Retinal pigment epithelial cell (primary cell): Measurements from ENCODE around the gene CEP57.

ENCODE experiments used
- DNase-seq: peaks from one replicate; pipeline ENCODE4 v3.0.0-alpha.2; 2010; ENCODE audit warnings: low read depth
- H3K4me3 ChIP-seq: 2 replicates; pipeline ENCODE4 v1.5.1; 2011; ENCODE audit warnings: mild to moderate bottlenecking, low read length, control low read depth, moderate library complexity
- TF ChIP-seq, protein P1 (sequence below): conservative IDR thresholded peaks from 2 replicates; pipeline ENCODE4 v1.5.1; 2011; ENCODE audit warnings: low read depth, low read length, control low read depth, inconsistent platforms

CEP57 gene

DNA sequence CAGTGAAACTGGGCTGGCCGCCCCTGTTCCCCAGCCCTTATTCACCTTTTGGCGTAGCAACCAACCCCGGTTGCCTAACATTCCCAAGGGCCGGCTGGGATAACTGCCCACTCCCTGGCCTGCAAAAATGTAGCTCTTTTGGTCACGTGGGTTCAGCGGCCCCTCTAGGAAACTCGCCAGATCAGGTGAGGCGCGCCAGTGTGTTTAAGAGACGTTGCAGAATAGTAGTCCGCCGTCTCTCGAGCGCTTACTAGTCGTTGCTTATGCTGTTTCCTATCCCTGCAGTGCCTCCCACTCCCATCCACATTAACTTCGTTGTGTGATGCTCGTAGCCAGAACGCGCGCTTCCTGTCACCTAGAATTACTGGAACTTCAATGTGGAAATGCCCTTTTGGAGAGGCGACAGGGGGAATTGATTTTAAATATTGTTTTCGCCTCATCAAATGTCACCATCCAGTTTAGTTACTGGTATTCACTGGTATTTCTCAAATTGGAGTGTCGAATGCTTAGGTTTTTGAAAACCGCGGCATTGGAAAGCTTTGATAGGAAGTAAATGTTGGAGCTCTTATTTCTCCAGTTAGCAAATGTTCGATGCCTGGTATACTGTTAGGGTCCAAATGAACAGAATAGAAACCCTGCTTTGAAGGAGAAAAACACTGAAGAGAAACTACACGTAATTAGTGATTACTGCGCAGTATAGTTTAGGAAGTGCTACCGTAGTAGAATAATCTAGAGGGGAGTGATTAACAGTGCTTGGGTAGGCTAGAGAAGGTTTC lies 823 bp downstream of the CEP57 start:
- peak overlapping the region; percentile 95 for H3K4me3 ChIP-seq
- peak; percentile 34 for DNase-seq
- TF ChIP-seq, protein P1, sequence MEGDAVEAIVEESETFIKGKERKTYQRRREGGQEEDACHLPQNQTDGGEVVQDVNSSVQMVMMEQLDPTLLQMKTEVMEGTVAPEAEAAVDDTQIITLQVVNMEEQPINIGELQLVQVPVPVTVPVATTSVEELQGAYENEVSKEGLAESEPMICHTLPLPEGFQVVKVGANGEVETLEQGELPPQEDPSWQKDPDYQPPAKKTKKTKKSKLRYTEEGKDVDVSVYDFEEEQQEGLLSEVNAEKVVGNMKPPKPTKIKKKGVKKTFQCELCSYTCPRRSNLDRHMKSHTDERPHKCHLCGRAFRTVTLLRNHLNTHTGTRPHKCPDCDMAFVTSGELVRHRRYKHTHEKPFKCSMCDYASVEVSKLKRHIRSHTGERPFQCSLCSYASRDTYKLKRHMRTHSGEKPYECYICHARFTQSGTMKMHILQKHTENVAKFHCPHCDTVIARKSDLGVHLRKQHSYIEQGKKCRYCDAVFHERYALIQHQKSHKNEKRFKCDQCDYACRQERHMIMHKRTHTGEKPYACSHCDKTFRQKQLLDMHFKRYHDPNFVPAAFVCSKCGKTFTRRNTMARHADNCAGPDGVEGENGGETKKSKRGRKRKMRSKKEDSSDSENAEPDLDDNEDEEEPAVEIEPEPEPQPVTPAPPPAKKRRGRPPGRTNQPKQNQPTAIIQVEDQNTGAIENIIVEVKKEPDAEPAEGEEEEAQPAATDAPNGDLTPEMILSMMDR: no peak

DNA sequence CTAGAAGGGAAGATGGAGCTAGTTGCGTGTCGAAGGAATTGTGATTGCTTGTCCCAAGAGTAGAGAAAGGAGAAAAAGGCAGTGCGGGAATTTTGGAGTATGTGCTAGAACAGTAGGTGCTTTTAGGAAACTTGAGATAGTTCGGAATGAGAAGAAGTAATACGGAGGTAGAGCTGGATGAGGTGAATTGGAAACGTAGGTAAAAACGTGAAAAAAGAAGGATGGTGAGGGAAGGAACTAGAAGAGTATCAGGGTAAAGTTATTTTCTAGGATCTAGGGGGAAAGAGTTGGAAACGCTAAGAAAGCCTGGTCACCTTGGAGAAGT lies 1.4 kb downstream of the CEP57 start:
- peak overlapping the region; percentile 95 for H3K4me3 ChIP-seq
- DNase-seq: no peak
- TF ChIP-seq, protein P1: no peak

DNA sequence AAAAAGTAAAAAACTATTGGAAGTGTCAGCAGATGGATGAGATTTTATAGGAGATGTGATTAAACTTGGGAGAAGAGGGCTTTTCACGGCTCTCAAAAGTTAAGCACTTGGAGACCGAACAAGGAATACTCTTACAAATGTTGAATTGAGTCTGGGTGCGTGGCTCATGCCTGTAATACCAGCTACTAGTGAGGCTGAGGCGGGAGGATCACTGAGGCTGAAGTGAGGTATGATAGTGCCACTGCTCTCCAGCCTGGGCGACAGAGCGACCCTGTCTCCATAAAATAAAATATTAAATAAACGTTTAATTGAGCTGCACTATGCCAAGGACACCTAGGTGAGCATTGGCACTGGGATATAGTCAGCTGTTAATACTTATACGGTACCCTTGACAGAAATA lies 1.9 kb downstream of the CEP57 start:
- TF ChIP-seq, protein P1: no peak
- DNase-seq: no peak
- H3K4me3 ChIP-seq: no peak overlapping the region

DNA sequence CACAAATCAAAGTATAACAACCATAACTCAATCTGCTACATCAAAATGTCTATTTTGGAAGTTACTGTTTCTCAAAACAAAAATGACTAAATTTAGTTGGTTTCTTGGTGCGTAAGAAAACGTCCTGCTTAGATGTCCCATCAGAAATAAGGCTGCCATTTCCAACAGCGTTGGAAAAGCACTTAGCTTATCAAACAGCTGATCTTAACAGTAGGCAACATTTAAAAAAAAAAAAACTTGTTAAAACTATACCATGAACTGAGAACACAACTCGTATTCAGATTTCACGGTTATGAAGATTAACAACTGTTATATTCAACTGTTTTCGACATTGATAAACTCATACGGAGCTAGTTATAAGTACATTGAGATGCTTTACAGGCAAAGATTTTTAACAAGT lies 2.4 kb downstream of the CEP57 start:
- TF ChIP-seq, protein P1: no peak
- no peak for DNase-seq
- no peak overlapping the region for H3K4me3 ChIP-seq

DNA sequence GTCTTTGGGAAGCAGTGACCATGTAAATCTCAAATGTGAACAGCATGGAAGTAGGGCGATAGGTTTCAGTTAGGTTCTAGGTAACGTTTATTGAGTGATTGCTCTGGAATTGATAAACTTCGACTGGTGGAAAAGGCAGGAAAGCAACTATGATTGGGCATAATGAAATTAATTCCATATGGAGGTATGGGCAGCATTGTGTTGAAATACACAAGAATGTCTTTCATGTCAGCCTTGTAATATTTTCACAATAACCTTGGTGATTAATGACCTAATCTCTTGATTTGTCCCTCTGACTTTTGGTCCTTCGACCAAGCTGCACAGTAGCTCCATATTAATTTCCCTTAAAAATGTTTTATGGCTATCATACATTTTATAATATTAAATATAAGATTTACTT lies 2.8 kb downstream of the CEP57 start:
- no peak overlapping the region for H3K4me3 ChIP-seq
- DNase-seq: no peak
- TF ChIP-seq, protein P1: no peak

DNA sequence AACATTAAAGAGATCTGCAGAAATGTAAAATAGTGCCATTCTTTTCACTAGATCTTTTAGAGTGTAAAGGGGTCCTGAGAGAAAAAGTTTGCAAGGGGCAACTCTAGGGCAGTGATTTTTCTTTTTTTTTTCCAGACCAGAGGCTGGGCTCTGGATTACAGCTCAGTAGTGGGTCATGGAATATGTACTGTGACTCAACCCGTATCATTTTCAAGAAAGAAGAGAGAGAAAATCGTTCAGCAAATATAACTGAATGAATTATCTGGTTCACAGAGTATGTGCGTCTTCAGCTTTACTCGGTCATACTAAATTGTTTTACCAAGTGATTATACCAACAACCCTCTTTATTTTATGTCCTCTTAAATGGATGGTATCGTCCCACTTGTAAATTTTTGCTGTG lies 3.8 kb downstream of the CEP57 start:
- TF ChIP-seq, protein P1: no peak
- DNase-seq: no peak
- H3K4me3 ChIP-seq: no peak overlapping the region

DNA sequence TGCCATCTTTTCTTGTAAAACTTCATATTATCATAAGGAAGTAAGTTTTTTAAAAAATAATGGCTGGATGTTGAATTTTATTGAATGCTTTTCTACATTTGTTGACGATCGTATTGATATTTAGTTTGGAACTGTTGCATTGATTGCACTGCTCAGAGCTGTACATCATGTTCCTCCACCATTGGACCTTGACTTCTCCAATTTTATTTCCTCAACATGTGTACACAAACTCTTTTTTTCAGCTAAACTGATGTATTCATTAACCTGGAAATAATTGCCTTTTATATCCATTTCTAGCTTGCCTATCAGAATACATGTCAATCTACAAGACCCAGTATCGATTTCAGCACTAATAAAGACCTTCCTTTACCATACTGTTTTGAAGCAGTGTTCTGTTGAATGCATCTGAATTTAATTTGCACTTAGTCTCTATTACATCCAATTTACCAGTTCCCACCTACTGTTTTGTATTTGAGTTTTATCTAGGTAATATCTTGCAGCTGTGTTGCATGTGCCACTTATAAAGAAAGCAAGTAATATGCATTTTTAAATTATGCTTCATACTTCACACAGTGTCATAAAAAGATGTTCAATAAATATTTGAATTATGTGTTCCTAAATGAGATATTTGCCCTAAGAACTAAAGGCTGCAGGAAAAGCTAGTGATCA lies 5.5 kb downstream of the CEP57 start:
- H3K4me3 ChIP-seq: no peak overlapping the region
- no peak for DNase-seq
- TF ChIP-seq, protein P1: no peak
